Activated T-cell treated with anti-CD3 and anti-CD28 coated beads, Interleukin-2, amount 50 U/mL, for 72 hours (primary cell): ENCODE measurements around the gene MOB3B. TPM values are rescaled to one million over a fixed set of nuclear protein-coding genes. Genes with fewer than 3 reads are reported as not detected.

Experiments used
- total RNA-seq, 2 donors: library from RNA; stranded (reverse); gene quantifications; one replicate each; pipeline ENCODE4 v1.2.3, GENCODE V29; 2022

Gene MOB3B
- total RNA-seq, 2 donors from 2014 or later: 1.3 to 1.6 TPM

Other genes with a start within 250 kb of the MOB3B start
- not detected for gene EQTN, start 232.7 kb downstream of the MOB3B start, total RNA-seq
- gene IFNK, start 5.5 kb downstream of the MOB3B start, total RNA-seq: not detected
- 10 to 100 TPM; 11.5 to 21.3 TPM for gene C9orf72, start 43.7 kb upstream of the MOB3B start, total RNA-seq